Body of pancreas (tissue), 4 donors: ENCODE measurements around the gene KRTAP19-7. TPM values are rescaled to one million over a fixed set of nuclear protein-coding genes. Genes with fewer than 3 reads are reported as not detected.

ENCODE experiments used
- ATAC-seq: fragments of 150-250 bp; one replicate; pipeline ENCODE4 v1.9.1; 2016
- DNase-seq, 4 donors: peaks; one replicate each; pipeline ENCODE4 v3.0.0-alpha.2; 2019
- H3K27ac ChIP-seq, 4 donors: fragments of 200-600 bp; sonication (generic); 1 replicate in 3 of 4; 2 replicates in 1 of 4; pipeline versions ENCODE4 v1.5.1 to v1.6.1; 2016 to 2019; ENCODE audit warnings: mild to moderate bottlenecking in 1 of 4, mixed read lengths in 1 of 4, moderate library complexity in 1 of 4
- H3K27me3 ChIP-seq, 2 donors: fragments of 200-600 bp; sonication (generic); one replicate each; pipeline ENCODE4 v1.6.0; 2016; ENCODE audit warnings: mild to moderate bottlenecking in 1 of 2
- H3K36me3 ChIP-seq, 2 donors: fragments of 200-600 bp; sonication (generic); replicated peaks in 1 of 2; 2 replicates each; pipeline ENCODE4 v1.5.1; 2016; ENCODE audit warnings: low read depth in 2 of 2; ENCODE audit not compliant: insufficient read depth in 1 of 2
- H3K4me1 ChIP-seq: fragments of 200-600 bp; sonication (generic); one replicate; pipeline ENCODE4 v1.6.0; 2016
- H3K4me3 ChIP-seq, 2 donors: fragments of 200-600 bp; sonication (generic); 1 replicate in 1 of 2; 2 replicates in 1 of 2; pipeline ENCODE4 v1.5.1; 2016 to 2019
- H3K9me3 ChIP-seq, 3 donors: fragments of 200-600 bp; sonication (generic); 1 replicate in 2 of 3; 2 replicates in 1 of 3; pipeline ENCODE4 v1.5.1; 2016
- CTCF ChIP-seq, 7 experiments: fragments of 450-650 bp in 4 of 7; fragments of 200-600 bp in 3 of 7; sonication (generic) in 3 of 7; IDR thresholded peaks; one replicate each; pipeline ENCODE4 v1.5.1; 2016 to 2019; ENCODE audit warnings: antibody characterized with exemption in 7 of 7
- POLR2A ChIP-seq, 3 donors: fragments of 450-650 bp; IDR thresholded peaks; one replicate each; pipeline ENCODE4 v1.6.1; 2016; ENCODE audit warnings: antibody characterized with exemption in 3 of 3, mild to moderate bottlenecking in 2 of 3
- WGBS, 2 donors: methylation state at CpG; one replicate each; pipeline ENCODE4 v1.1.5; 2017; 5-methylcytosine and 5-hydroxymethylcytosine counted together
- intact Hi-C: fragments of 100-400 bp; cut with DNase I; formaldehyde crosslinking; loops from one replicate; pipeline ENCODE4 v1.15.1; 2023
- total RNA-seq, 2 donors: library from RNA; depleted of rRNA; stranded (reverse); fragments of >200 nt; gene quantifications; one replicate each; pipeline ENCODE4 v1.1.0, GENCODE V29; 2016

The KRTAP19-7 gene
- total RNA-seq, 2 donors from 2014 or later = not detected

GRCh38 chr21:30590297-30590696 lies 29.2 kb upstream of the KRTAP19-7 start, which contains the start of gene KRTAP22-2:
Gene KRTAP22-2, minus strand, starts transcription at chr21:30590397.
- H3K4me3 ChIP-seq = no peak within 1 kb of the TSS
- intact Hi-C loops = no loop called here
- H3K9me3 ChIP-seq = no peaks in the 10 kb centered on the region
- ATAC-seq (no peak), DNase-seq (no peak)
- no peaks in the 10 kb centered on the region for H3K36me3 ChIP-seq
- H3K4me1 ChIP-seq = no peaks in the 10 kb centered on the region
- no peak within 1 kb of the TSS for H3K27ac ChIP-seq
- TF ChIP-seq CTCF (IDR thresholded peaks at IDR 0.05) (no peak), POLR2A (IDR thresholded peaks at IDR 0.05) (no peak)
- no peaks in the 10 kb centered on the region for H3K27me3 ChIP-seq

GRCh38 chr21:30582870-30583269 lies 21.8 kb upstream of the KRTAP19-7 start:
- TF ChIP-seq POLR2A (IDR thresholded peaks at IDR 0.05) (no peak), CTCF (IDR thresholded peaks at IDR 0.05) (no peak)
- WGBS, 2 donors = 14 to 18% methylated on average over 1 of the region's 1 CpG
- H3K27me3 ChIP-seq = no peaks in the 10 kb centered on the region

GRCh38 chr21:30580132-30580531 lies 19.0 kb upstream of the KRTAP19-7 start:
- Histone ChIP-seq H3K4me1 (no peaks in the 10 kb centered on the region), H3K9me3 (no peaks in the 10 kb centered on the region), H3K36me3 (no peaks in the 10 kb centered on the region), H3K4me3 (no peak overlapping the region), H3K27ac (no peak overlapping the region), H3K27me3 (no peaks in the 10 kb centered on the region)
- TF ChIP-seq CTCF (IDR thresholded peaks at IDR 0.05) = no peak
- no peak for TF ChIP-seq POLR2A (IDR thresholded peaks at IDR 0.05)
- intact Hi-C loops = no loop called here
- no peak for DNase-seq
- WGBS, 2 donors = 44 to 48% methylated on average over 3 of the region's 3 CpGs
- no peak for ATAC-seq

More at GRCh38 chr21:30582870-30583269, 21.8 kb upstream of the KRTAP19-7 start:
- intact Hi-C loops = no loop called here
- Histone ChIP-seq H3K36me3 (no peaks in the 10 kb centered on the region), H3K9me3 (no peaks in the 10 kb centered on the region), H3K4me3 (no peak overlapping the region), H3K27ac (no peak overlapping the region), H3K4me1 (no peaks in the 10 kb centered on the region)
- DNase-seq = no peak
- no peak for ATAC-seq

GRCh38 chr21:30579346-30579745 lies 18.2 kb upstream of the KRTAP19-7 start:
- no peak overlapping the region for H3K27ac ChIP-seq
- no peak for TF ChIP-seq CTCF (IDR thresholded peaks at IDR 0.05)
- no peaks in the 10 kb centered on the region for H3K27me3 ChIP-seq
- intact Hi-C loops = no loop called here
- WGBS, 2 donors = 50 to 52% methylated on average over 1 of the region's 1 CpG
- H3K9me3 ChIP-seq = no peaks in the 10 kb centered on the region
- no peaks in the 10 kb centered on the region for H3K36me3 ChIP-seq
- DNase-seq (no peak), ATAC-seq (no peak)
- no peak overlapping the region for H3K4me3 ChIP-seq
- no peaks in the 10 kb centered on the region for H3K4me1 ChIP-seq

GRCh38 chr21:30577766-30578165 lies 16.7 kb upstream of the KRTAP19-7 start:
- ATAC-seq (no peak), DNase-seq (no peak)
- Histone ChIP-seq H3K36me3 (no peaks in the 10 kb centered on the region), H3K4me1 (no peaks in the 10 kb centered on the region), H3K27ac (no peak overlapping the region), H3K4me3 (no peak overlapping the region), H3K9me3 (no peaks in the 10 kb centered on the region), H3K27me3 (no peaks in the 10 kb centered on the region)
- intact Hi-C loops = no loop called here
- TF ChIP-seq POLR2A (IDR thresholded peaks at IDR 0.05) (no peak), CTCF (IDR thresholded peaks at IDR 0.05) (no peak)
